Activated CD4-positive, alpha-beta memory T cell treated with anti-CD3 and anti-CD28 coated beads for 36 hours (primary cell): ENCODE data around the gene LRRC47. TPM values are rescaled to one million over a fixed set of nuclear protein-coding genes. Genes with fewer than 3 reads are reported as not detected.
A peak's percentile ranks its signal among the peaks of the same experiment; 100 is the strongest.

Experiments used
- CTCF ChIA-PET: fragments of 350-600 bp; sonication (Branson Sonifier 250); formaldehyde crosslinking; loops from one replicate; lab custom pipeline; 2021; ENCODE audit warnings: antibody characterized with exemption, inconsistent platforms; lab: Charles Lee
- POLR2A ChIA-PET: fragments of 350-600 bp; sonication (Branson Sonifier 250); formaldehyde crosslinking; loops from one replicate; lab custom pipeline; 2021; ENCODE audit warnings: antibody characterized with exemption; lab: Charles Lee
- DNase-seq: peaks from one replicate; pipeline ENCODE4 v3.0.0-alpha.2; 2020
- H3K27ac Mint-ChIP-seq: one replicate; pipeline ENCODE4 v1.8.0; 2021; ENCODE audit warnings: mixed read lengths
- H3K27me3 Mint-ChIP-seq: one replicate; pipeline ENCODE4 v1.8.0; 2021; ENCODE audit warnings: mixed read lengths
- H3K36me3 Mint-ChIP-seq: one replicate; pipeline ENCODE4 v1.8.0; 2021; ENCODE audit warnings: mixed read lengths
- H3K4me1 Mint-ChIP-seq: one replicate; pipeline ENCODE4 v1.8.0; 2021; ENCODE audit warnings: low read depth, mixed read lengths
- H3K4me3 Mint-ChIP-seq: one replicate; pipeline ENCODE4 v1.8.0; 2021; ENCODE audit warnings: mild to moderate bottlenecking, mixed read lengths
- H3K9me3 Mint-ChIP-seq: one replicate; pipeline ENCODE4 v1.8.0; 2021; ENCODE audit warnings: mixed read lengths
- intact Hi-C: fragments of 100-400 bp; cut with micrococcal nuclease; formaldehyde crosslinking; loops from one replicate; pipeline ENCODE4 v1.15.1; 2023
- total RNA-seq, 2 experiments: library from RNA; stranded (reverse); gene quantifications; one replicate each; pipeline ENCODE4 v1.2.3, GENCODE V29; 2021

Gene LRRC47
- total RNA-seq, 2 experiments from 2014 or later: 26.1 to 29.2 TPM

DNA sequence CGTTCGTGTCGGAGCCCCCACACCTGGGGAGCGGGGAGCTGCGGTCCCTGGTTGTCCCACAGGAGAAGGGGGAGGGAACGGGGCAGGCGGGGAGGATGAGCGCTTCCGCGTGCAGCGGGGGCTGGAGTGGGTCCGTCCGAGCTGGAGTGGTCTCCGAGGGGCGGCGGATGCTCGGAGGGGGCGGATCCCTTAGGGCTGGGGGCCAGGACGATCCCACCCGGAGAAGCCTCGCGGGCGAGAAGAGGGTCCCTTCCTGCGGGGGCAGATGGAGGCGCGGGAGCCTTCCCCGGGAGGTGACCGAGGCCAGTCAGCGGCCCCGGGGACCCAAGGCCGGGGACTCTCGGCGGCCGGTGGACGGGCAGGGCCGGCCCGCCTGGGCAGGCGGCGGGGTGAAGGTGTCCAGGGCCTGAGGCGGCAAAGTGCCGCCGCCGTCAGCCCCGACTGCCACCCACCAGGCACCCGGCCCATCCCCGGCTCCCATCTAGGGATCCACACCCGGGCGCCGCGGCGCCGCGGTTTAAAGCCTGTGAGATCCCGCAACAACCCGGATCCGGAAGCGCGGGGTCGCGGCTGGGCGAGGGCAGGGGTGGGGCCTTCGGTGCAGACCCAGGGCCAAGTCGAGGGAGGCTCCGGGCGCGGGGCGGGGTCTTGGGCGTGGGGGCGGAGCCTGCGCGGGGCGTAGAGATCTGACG is 49.3 kb downstream of the LRRC47 start:
- no peak overlapping the region for H3K27ac Mint-ChIP-seq
- H3K27me3 Mint-ChIP-seq: no peaks in the 10 kb centered on the region
- H3K4me3 Mint-ChIP-seq: peak overlapping the region; percentile 77
- CTCF ChIA-PET: no interaction called here
- peak; percentile 93 for DNase-seq
- intact Hi-C loops: no loop called here
- H3K36me3 Mint-ChIP-seq: no peaks in the 10 kb centered on the region
- POLR2A ChIA-PET: no interaction called here
- no peaks in the 10 kb centered on the region for H3K9me3 Mint-ChIP-seq
- peaks cover 25% of the 10 kb centered on the region for H3K4me1 Mint-ChIP-seq

DNA sequence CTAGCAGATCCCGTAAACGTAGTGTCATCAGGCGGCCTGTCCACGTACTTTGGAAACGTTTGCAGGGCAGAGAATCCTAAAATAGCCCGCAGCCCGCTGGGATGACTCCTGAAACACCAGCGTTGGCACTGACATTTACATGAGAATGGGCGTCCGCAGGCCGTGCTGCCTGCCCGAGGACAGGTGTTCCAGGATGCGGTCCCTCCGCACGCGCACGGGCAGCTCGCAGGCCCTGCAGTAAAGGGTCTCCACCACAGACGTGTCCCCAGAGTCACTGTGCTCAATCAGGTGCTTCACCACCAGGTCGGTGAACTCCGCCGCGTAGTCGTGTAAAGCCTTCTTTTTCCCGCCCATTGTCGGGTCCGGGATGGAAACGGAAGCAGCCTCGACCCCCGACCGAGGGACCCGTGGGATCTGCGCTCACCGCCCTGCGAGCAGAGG is 49.9 kb downstream of the LRRC47 start:
- H3K4me1 Mint-ChIP-seq: peaks cover 25% of the 10 kb centered on the region
- intact Hi-C loops: no loop called here
- H3K9me3 Mint-ChIP-seq: no peaks in the 10 kb centered on the region
- ChIA-PET POLR2A (no interaction called here), CTCF (no interaction called here)
- H3K36me3 Mint-ChIP-seq: peaks cover 4% of the 10 kb centered on the region
- no peaks in the 10 kb centered on the region for H3K27me3 Mint-ChIP-seq
- H3K4me3 Mint-ChIP-seq: peak overlapping the region; percentile 77
- DNase-seq: no peak
- H3K27ac Mint-ChIP-seq: no peak overlapping the region

DNA sequence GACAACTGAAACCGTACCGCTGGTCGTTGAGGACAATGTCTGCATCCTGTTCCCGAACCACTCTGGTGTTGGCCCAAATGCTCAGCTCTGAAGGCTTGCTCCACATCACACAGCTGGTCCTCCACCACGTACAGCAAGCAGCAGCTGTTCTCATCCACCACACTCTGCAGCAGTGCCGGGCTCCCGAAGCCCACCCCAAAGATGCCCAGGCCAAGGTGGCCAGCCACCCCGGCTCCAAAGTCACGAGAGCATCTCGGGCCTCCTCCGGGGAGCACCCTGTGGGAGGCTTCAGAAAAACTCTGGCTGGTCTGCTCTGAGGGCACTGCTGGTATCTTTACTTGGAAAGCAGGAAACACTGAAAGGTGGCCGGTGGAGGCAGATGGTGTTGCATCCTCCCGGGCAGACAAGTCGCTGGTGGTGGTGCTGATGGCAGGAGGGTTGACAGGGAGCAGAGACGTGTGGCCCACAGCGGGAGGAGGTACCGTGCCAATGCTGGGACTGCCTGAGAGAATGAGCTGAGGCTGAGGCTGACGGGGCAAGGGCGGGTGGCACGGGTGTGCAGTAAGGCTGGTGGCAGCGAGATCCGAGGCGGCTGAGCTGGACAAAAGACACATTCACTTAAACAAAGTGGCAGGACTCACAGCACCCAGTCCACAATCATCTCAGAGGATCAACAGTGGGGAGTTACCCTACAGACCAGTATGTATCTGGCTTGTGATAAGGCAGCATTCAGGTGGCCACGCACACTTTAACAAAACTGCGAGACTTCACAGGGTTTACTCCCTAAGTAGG is 50.5 kb downstream of the LRRC47 start:
- no peak for DNase-seq
- H3K4me1 Mint-ChIP-seq: peaks cover 25% of the 10 kb centered on the region
- intact Hi-C loops: no loop called here
- H3K9me3 Mint-ChIP-seq: no peaks in the 10 kb centered on the region
- H3K36me3 Mint-ChIP-seq: peaks cover 5% of the 10 kb centered on the region
- CTCF ChIA-PET: interaction anchor here (1.0 kb wide), 1 partner anchor 17 kb away, joined by 3 read pairs; no protein-coding TSS in a partner anchor
- H3K4me3 Mint-ChIP-seq: peak overlapping the region; percentile 77
- H3K27ac Mint-ChIP-seq: no peak overlapping the region
- no peaks in the 10 kb centered on the region for H3K27me3 Mint-ChIP-seq
- POLR2A ChIA-PET: no interaction called here

DNA sequence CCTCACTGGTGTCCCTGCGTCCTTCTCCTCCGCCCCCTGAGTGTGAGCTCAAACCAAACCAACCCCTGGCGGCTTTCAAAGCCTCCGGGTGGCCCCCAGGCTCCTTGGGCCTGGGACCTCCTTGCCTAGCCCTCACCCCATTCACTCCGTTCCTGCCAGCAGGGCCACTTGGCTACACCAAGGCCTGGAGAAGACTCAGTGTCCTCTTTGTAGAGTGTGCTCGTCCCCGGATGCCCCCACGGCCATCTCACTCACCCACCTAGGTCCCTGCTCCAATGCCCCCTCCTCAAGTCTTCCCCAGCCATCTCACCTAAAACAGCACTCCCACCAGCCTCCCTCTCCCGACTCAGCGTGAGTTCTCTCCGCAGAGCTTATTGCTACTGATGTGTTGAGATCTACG is 51.2 kb downstream of the LRRC47 start:
- POLR2A ChIA-PET: no interaction called here

DNA sequence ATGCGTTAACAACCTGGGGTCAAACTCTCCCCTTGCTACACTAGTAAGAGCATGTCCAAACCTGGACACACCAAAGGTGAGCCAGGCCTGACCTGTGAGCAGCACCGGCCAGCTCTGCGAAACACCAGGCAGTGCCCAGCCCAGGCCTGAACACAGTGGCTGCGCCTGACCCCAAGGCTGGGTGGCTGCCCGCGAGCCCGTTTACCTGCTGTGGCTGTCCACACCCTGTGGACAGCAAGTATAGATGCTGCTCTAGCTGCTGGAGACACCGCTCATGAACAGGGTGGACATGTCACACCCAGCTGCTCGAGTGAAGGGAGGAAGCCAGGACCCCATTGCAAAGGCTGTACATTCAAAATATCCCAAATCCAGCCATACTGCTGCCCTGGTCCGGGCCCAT is 51.7 kb downstream of the LRRC47 start:
- no peak for DNase-seq
- no peak overlapping the region for H3K4me3 Mint-ChIP-seq
- ChIA-PET CTCF (no interaction called here), POLR2A (no interaction called here)
- no peaks in the 10 kb centered on the region for H3K27me3 Mint-ChIP-seq
- H3K4me1 Mint-ChIP-seq: peaks cover 25% of the 10 kb centered on the region
- H3K36me3 Mint-ChIP-seq: peaks cover 5% of the 10 kb centered on the region
- no peak overlapping the region for H3K27ac Mint-ChIP-seq
- intact Hi-C loops: no loop called here
- H3K9me3 Mint-ChIP-seq: no peaks in the 10 kb centered on the region

More for the DNA sequence above, 51.2 kb downstream of the LRRC47 start:
- no peaks in the 10 kb centered on the region for H3K27me3 Mint-ChIP-seq
- no peak overlapping the region for H3K4me3 Mint-ChIP-seq
- H3K27ac Mint-ChIP-seq: no peak overlapping the region
- CTCF ChIA-PET: interaction anchor here (1.0 kb wide), 1 partner anchor 17 kb away, joined by 3 read pairs; no protein-coding TSS in a partner anchor
- H3K9me3 Mint-ChIP-seq: no peaks in the 10 kb centered on the region
- H3K4me1 Mint-ChIP-seq: peaks cover 25% of the 10 kb centered on the region
- intact Hi-C loops: no loop called here
- peaks cover 5% of the 10 kb centered on the region for H3K36me3 Mint-ChIP-seq
- DNase-seq: no peak

DNA sequence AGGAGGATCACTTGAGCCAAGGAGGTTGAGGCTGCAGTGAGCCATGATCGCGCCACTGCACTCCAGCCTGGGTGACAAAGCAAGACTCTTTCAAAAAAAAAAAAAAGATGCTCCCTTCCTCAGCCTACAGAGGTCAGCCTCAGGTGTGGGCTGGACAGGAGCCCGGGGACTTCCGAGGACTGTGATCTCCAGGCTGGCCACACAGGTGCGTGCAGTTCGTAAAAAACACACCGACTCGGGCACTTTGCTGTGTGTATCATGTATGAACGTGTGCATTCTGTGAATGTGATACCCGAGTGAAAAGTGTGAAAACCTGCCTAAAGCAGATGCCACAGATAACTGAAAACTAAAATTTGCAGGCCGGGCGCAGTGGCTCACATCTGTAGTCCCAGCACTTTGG is 52.5 kb downstream of the LRRC47 start:
- ChIA-PET POLR2A (no interaction called here), CTCF (interaction anchor here (1.1 kb wide), 1 partner anchor 19 kb away, joined by 3 read pairs; no protein-coding TSS in a partner anchor)
- DNase-seq: no peak
- no peaks in the 10 kb centered on the region for H3K27me3 Mint-ChIP-seq
- no peak overlapping the region for H3K4me3 Mint-ChIP-seq
- H3K27ac Mint-ChIP-seq: no peak overlapping the region
- peaks cover 25% of the 10 kb centered on the region for H3K4me1 Mint-ChIP-seq
- no peaks in the 10 kb centered on the region for H3K9me3 Mint-ChIP-seq
- intact Hi-C loops: no loop called here
- H3K36me3 Mint-ChIP-seq: peaks cover 5% of the 10 kb centered on the region

DNA sequence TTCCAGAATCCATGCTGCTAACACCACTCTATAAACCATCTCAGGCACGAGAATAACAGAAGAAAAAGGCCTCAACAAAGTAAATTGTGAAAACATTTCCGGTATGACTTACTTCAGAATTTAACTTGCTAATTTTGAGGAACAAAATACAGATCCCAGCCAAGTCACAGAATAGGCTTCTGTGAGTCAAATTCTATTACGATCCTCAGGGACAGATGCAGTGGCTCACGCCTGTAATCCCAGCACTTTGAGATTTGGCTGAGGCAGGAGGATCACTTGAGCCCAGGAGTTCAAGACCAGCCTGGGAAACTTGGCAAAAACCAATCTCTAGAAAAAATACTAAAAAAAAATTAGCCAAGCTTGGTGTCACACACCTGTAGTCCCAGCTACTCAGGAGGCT is 52.9 kb downstream of the LRRC47 start:
- H3K9me3 Mint-ChIP-seq: no peaks in the 10 kb centered on the region
- no peak overlapping the region for H3K27ac Mint-ChIP-seq
- H3K4me1 Mint-ChIP-seq: peaks cover 24% of the 10 kb centered on the region
- no peak overlapping the region for H3K4me3 Mint-ChIP-seq
- intact Hi-C loops: no loop called here
- CTCF ChIA-PET: interaction anchor here (1.1 kb wide), 1 partner anchor 19 kb away, joined by 3 read pairs; no protein-coding TSS in a partner anchor
- H3K36me3 Mint-ChIP-seq: peaks cover 5% of the 10 kb centered on the region
- no peaks in the 10 kb centered on the region for H3K27me3 Mint-ChIP-seq
- POLR2A ChIA-PET: no interaction called here
- DNase-seq: no peak

DNA sequence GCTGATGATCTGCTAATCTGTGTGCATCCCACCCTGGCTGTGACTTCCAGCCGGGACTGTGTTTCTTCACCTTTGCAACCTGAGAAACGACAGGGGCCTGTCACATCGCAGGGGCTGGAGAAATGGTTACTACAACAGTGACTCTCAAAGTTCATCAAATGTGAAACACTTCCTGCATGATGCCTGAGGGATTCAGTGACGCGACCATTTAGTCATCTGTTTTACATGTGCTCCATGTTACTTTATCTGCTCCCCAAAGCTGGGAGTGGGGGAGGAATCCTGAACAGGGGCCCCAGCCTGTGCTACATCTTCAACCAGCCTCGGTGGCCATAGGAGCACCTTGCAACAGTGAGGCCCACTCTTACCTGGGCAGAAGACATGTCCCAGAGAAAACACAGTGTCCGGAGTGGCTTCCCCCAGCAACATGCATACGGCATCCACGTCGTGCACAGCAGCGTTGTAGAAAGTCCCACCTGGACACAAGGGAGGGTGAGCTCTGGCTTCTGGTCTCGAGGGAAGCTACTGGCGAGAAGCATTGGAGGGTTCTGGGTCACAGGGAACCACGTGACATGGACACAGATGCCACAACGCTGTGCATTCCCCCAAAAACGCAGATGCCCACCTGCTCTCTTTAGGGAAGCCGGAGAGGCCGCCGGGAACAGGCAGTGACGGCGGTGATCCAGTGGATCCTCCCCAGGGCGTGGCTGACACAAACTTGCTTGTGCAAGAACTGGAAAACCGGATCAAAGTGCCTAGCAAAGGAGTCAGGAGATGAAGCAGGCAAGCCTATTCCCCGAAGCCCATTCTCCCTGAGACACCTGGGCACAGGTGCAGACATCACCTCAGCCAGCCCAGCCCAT is 53.6 kb downstream of the LRRC47 start:
- no peak for DNase-seq
- POLR2A ChIA-PET: no interaction called here
- CTCF ChIA-PET: interaction anchor here (1.1 kb wide), 1 partner anchor 18 kb away, joined by 3 read pairs; no protein-coding TSS in a partner anchor
- Mint-ChIP-seq H3K36me3 (peaks cover 5% of the 10 kb centered on the region), H3K4me1 (peaks cover 18% of the 10 kb centered on the region), H3K27ac (no peak overlapping the region), H3K9me3 (no peaks in the 10 kb centered on the region), H3K27me3 (no peaks in the 10 kb centered on the region), H3K4me3 (no peak overlapping the region)
- intact Hi-C loops: no loop called here

DNA sequence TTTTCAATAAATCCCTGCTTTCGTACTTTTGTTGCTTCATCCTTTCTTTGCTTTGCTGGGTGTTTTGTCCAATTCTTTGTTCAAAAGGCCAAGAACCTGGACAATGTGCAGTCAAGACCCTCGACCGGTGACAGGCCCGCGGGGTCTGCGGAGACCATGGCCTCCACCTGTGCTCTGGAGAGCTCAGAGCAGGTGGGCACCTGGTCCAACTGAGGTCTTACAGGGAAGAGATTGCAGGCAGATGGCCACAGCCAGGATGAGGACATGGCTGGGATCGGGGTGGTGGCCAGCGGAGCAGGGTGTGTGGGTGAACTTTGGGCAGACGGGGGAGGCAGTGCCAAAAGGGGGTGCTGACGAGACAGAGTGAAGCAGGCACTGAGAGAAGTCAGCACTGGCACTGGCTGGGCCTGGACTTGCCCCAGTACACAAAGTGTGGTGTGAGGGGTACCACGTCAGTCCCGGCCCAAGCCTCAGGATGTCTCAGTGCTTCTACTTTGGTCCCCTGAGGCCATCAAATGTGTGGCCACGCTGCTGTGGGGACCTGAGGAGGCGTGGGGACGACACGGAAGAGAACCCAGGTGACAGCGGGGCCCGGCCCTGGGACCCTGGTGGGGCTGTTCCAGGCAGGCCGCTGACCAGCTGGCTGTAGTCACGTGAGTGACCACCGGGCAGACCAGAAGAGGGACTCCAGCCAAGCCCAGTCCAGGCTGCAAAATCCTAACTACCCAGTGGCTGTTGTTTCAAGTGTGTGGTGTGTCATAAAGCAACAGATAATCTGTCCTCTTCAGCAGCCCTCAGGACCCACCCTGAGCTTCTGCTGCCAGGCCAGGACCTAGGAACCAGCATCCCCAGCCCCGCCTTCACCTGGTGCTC is 54.5 kb downstream of the LRRC47 start:
- peaks cover 6% of the 10 kb centered on the region for H3K36me3 Mint-ChIP-seq
- no peak overlapping the region for H3K27ac Mint-ChIP-seq
- H3K9me3 Mint-ChIP-seq: no peaks in the 10 kb centered on the region
- no peaks in the 10 kb centered on the region for H3K27me3 Mint-ChIP-seq
- ChIA-PET POLR2A (no interaction called here), CTCF (no interaction called here)
- peaks cover 18% of the 10 kb centered on the region for H3K4me1 Mint-ChIP-seq
- DNase-seq: no peak
- H3K4me3 Mint-ChIP-seq: no peak overlapping the region
- intact Hi-C loops: no loop called here

DNA sequence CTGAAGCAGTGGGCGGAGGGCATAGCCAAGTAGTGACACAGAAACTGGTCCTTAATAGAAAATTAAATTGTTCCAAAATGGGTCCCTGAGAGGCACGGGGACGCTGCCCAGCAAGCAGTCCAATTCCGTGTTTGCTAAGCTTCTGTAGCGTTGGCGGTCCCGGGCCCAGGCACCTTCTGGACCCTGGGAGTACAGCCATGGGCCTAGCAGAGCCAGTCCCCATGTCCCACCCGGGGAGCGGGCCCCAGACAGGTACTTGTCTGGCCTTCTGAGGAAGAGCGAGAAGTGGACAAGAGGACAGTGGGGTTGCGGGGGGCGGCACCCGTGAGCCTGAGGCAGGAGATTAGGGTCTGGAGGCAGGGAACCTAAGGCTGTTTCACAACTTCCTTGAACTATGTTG is 55.5 kb downstream of the LRRC47 start:
- POLR2A ChIA-PET: no interaction called here
- CTCF ChIA-PET: no interaction called here
- Mint-ChIP-seq H3K27ac (no peak overlapping the region), H3K4me3 (no peak overlapping the region), H3K9me3 (no peaks in the 10 kb centered on the region), H3K36me3 (peaks cover 9% of the 10 kb centered on the region), H3K4me1 (peaks cover 9% of the 10 kb centered on the region), H3K27me3 (no peaks in the 10 kb centered on the region)
- intact Hi-C loops: no loop called here
- no peak for DNase-seq

DNA sequence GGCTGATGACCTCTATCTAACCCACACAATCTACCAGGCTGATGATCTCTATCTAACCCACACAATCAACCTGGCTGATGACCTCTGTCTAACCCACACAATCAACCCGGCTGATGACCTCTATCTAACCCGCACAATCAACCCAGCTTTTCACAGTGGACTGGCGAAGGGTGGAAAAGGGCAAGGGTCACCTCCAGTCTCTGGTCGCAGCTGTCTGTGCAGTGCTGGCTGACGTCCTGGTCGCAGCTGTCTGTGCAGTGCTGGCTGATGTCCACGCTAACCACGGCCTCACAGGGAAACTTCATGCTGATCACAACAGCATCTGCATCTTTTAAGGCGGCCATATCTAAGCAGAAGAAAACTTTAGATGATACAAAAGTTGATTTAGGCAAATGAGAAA is 56.3 kb downstream of the LRRC47 start:
- Mint-ChIP-seq H3K36me3 (peaks cover 10% of the 10 kb centered on the region), H3K9me3 (no peaks in the 10 kb centered on the region), H3K27me3 (no peaks in the 10 kb centered on the region), H3K4me1 (peaks cover 2% of the 10 kb centered on the region), H3K4me3 (no peak overlapping the region), H3K27ac (no peak overlapping the region)
- intact Hi-C loops: no loop called here
- CTCF ChIA-PET: interaction anchor here (2.2 kb wide), 1 partner anchor 15 kb away, joined by 9 read pairs; no protein-coding TSS in a partner anchor
- POLR2A ChIA-PET: no interaction called here
- no peak for DNase-seq
